ENCODE results near the gene SLC16A9.

SLC16A9 gene

DNA sequence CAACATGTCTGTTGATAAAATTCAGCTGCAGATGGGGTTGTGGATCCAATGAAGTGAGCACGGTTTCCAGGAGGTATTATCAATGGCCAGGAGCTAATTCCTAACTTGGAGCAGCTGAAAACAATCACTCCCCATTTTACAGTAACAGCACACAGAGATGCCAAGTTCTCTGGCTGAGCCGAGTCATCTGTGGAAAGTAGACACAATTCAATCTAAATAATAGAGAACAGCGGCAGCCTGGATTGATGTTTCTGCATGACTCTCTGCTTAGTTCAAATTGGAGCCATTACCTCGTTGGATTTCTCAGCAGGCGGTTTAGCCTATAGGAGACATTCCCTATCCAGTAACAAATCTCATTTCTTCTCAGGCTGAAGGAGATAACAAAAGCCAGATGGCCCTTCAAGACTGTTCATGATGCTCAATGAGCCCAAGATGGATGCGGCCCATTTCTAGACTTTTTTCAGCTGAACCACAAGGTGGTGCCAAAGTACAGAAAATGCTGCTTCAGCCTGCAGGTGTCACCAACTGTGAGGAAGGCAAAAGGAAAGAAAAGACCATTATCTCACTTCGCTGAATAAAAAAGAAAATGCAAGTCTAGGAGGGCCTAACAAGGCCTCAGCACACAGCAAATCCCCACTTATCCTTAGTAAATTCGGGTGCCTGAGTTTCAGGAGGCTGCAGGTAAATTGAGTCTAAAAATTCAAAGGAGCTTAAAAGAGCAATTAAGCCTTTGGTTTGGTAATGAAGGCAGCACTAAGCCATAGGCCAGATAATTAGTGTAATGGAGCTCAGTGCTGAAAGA lies 83.7 kb downstream of the SLC16A9 start:
- DNase-seq = peak; percentile 89 to 96

DNA sequence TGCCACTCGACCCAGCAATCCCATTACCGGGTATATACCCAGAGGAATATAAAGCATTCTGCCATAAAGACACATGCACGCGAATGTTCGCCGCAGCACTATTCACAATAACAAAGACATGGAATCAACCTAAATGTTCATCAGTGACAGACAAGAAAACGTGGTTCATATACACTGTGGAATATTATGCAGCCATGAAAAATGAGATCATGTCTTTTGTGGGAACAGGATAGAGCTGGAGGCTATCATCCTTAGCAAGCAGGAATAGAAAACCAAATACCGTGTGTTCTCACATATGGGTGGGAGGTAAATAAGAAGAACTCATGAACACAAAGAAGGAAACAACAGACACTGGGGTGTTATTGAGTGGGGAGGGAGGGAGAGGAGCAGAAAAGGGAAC lies 84.7 kb downstream of the SLC16A9 start:
- no peak for DNase-seq

DNA sequence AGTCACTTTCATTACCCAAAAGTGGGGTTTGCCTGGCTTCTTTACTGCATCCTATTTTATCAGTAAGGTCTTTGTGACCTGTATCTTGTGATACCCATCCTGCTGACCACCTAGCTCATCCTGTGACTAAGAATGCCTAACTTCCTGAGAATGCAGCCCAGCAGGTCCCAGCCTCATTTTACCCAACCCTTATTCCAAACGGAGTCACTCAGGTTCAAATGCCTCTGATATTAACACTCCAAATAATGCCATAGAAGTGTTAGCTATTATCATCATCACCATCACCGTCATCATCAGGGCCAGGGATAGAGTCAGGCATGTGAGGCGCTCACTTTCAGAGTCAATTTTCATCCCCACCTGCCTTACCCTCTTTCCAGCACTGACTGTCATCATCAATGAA lies 85.5 kb downstream of the SLC16A9 start:
- DNase-seq = no peak

DNA sequence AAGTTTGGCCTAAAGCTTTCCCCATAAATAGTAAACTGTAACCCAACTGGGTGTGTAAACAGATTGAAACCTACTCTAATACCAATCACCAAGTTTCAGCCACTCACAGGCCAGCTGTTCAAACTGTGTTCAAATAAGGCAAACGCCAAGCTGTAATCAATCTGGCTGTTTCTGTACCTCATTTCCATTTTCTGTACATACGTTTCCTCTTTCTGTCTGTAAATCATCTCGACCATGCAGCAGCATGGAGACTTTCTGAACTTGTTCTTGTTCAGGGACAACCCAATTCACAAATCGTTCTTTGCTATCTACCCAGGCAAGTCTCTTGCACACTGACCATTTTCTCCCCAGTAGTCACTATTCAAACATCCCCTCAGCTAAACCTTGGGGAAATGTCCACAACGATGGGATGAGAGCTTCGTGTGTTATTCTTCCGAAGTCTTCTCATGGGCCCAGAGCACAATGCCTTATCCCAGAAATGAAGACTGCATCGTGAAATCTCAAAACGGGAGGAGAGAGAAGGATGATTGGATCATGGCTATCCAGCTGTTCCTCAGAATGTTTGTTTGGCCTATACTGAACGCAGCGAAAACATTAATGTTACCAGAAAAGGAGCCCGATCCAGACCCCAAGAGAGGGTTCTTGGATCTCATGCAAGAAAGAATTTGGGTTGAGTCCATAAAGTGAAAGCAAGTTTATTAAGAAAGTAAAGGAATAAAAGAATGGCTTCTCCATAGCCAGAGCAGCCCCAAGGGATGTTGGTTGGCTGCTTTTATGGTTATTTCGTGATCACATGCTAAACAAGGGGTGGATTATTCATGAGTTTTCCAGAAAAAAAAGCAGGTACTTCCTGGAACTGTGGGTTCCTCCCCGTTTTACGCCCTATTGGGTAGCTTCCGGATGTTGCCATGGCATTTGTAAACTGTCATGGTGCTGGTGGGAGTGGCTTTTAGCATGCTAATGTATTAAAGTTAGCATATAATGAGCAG lies 86.2 kb downstream of the SLC16A9 start:
- no peak for DNase-seq

DNA sequence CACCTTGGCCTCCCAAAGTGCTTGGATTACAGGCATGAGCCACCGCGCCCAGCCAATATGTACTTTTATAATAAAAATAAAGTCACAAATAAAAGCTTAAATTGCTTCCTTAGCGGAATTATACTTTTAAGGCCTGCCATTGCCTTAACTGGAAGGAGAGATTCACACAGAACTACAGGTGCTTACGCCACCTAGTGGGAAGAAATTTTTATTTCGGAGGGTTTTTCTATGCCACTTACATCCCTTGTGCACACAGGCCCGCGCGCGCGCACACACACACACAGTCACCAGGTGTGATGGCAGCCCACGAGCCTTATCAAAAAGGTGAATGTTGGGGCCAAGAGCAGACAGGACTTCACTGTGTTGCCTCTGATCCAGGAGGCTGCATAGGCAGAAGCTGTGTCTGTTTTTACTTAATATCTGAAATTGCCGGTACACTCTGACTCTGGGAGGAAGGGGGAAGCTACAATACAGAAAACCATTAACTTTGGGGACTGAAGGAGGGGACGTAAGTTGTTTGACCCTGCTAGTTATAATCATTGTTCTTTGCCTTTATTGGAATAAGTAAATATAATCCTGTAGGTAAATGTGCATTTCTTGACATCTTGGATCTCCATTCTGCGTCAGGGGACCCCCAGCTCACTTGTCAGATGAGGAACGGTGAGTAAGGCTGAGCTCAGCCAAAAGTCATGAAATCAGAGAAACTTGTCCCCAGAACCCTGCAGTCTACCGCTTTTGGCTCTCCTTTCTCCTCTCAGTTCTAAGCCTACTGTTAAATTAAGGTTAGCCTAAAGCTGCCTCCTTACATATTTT lies 87.1 kb downstream of the SLC16A9 start:
- DNase-seq = peak; percentile 68 to 90

DNA sequence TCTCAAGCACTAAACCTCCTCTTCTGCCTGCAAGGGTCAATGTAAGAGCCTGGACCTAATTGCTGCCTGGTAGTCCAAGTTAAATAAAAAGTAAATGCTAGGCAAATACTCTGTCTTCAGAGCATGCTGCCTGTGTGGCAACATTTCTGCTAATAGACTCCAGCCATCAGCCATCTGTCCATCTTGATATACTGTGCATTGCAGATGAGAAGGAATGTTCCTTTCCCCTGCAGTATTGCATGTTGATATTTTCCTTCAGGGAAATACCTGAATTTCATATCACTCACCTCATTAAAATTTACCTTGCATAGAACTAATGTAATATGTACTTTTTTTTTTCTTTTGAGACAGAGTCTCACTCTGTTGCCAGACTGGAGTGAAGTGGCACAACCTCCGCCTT lies 87.9 kb downstream of the SLC16A9 start:
- no peak for DNase-seq

DNA sequence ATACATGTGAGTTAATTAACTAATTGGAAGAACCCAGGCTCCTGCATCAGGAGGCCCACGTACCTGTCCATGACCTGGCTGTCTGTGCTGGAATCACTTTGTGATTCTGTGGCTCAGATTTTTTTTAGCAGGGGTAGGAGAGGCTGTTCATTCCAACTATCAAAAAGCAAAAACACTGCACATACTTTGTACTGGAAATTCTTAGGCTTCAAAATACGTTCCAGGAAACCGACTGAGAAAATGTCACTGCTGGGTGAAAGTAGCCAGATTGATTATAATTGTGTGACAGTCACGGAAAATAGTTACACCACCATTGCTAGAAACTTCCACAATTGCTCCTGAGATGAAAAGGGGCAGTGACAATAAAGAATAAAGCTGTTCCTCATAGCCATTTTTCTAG lies 91.0 kb downstream of the SLC16A9 start:
- DNase-seq = no peak

DNA sequence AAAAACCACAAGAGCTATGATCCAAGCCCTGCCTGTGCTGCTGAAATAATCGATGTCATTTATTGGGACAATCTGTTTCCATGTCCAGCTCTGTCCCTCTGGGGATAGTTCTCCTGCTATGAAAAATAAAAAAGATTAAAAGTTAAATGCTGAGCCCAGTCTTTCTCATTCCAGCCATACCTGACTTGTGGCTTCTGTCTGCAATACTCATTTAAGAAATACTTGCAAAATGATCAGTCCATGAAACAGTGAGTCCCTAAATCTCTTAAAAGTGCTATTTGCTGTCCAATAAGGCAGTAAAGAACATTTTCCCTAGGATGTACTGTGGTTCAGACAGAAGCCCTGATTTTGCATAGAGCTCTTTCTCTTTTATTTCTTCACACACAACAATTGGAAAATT lies 91.7 kb downstream of the SLC16A9 start:
- no peak for DNase-seq

DNA sequence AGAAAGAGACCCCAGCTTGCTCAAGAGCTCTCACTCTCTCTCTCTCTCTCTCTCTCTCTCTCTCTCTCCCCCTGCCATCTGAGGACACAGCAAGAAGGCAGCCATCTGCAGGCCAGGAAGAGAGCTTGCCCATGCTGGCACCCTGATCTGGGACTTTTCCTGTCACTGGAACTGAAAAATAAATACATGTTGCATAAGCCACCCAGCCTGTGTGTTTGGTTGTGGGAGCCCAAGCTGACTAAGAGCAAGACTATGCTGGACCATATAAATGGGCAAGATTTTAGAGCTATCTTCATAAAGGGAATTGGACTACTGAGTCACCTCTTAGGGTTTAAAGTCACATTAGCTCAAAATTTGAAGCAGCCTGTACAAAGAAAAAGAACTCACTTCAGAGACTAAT lies 98.6 kb downstream of the SLC16A9 start:
- no peak for DNase-seq

DNA sequence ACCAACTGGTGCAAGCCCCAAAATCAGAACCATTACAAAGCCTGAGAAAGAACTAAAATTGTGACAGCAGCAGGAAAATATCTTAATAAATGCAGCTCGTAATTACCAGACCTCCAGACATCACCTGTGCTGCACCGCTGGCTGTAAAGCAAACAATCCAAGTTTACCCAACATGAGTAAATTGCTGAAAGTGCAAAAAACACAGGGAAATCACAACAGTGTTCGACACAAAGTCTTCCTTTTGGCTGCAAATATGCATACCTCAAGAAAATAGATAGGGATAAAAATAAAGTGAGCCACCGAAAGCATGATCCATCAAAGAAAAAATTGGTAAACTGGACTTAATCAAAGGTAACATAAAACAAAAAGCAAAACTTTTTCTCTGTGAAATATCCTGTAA lies 101.7 kb downstream of the SLC16A9 start:
- no peak for DNase-seq

DNA sequence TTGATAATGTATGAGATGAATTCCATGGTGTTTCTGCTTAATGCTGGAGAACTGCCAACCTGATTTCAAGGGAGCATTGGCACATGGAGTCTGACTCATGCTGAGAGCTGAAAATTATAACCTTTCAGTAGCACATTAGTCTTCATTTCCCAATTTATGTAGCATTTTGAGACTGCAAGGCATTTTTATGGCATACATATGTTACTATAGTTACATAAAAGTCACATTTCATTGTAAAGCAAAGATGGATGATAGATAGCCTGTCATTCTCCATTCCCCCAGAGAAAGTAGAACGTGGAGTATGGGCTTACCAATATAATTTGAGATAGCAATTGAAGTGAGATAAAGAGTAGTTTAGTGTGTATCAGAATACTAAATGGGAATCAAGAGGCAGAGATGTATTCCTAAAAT lies 103.1 kb downstream of the SLC16A9 start:
- no peak for DNase-seq

DNA sequence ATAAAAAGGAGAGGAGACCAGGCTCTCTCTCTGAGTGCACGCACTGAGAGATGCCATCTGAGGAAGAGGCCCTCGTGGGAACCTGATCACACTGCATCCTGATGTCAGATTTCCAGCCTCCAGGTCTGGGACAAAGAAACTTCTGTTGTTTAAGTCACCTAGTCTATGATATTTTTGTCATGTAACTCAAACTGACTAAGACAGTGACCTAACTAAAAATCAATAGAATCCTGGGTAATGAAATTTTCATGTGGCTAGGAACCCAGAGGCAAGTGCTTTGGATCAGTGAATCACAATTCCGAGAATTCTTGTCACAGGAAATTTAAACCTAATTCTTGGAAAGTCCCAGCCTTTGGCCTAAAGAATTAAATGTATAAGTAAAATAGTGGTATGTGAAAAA lies 107.7 kb downstream of the SLC16A9 start:
- DNase-seq = no peak
